G401 (cell line): ENCODE results near the gene CTR9. TPM values are rescaled to one million over a fixed set of nuclear protein-coding genes. Genes with fewer than 3 reads are reported as not detected.
"Not testable (repeated sequence)": the region's sequence is repeated elsewhere in the genome, so short reads cannot be mapped to it uniquely, and the experiment has no call there.

ENCODE experiments used
- DNase-seq: peaks from one replicate; pipeline ENCODE4 v3.0.0-alpha.2; 2015; ENCODE audit warnings: low spot score
- in situ Hi-C: cut with HindIII; loops from 2 replicates; pipeline ENCODE4 v1.10.0; 2016; ENCODE audit warnings: low sequenced_read_pairs, mixed read lengths
- total RNA-seq: library from RNA; depleted of rRNA; stranded (reverse); fragments of >200 nt; shearing (Covaris generic); gene quantifications from 2 replicates; pipeline ENCODE4 v1.2.3, GENCODE V29; 2014; rRNA removed

Gene CTR9
- total RNA-seq, 1 experiment from 2014 or later, result 34.0 TPM

DNA sequence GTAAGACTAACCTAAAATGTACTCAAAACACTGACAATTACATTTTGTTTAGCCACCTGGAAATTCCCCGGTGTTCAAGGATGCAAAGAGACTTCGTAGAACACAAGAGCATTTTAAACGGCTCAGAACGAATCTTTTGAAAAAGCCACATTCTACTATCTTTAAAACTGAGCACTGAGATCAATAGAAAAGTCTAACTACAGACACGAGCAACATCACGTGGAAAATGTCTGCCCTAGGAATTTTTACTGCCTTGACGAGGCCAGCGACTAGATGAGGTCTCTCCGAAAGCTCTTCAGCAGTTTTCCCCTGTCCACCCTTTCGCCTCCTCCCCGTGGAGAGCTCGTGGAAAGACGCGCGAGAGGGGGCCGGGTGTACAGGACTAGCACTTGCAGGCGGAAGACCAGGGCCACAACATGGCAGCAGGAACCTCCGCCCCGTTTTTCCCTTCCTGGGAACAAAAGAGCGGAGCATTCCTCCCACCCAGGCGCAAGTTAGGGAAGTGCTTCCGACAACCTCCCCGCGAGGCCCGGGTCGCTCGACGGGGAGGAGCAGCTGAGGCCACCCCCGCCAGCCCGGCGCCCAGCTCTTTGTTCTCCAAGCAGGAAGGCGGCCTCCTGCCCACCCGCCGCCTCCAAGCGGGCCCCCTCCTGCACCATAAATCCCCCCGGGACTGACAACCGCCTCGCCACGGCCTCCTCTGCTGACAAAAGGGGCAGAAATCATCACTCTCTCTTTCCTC lies 56.6 kb downstream of the CTR9 start:
- in situ Hi-C loops, result no loop called here
- DNase-seq, result peak; percentile 58

DNA sequence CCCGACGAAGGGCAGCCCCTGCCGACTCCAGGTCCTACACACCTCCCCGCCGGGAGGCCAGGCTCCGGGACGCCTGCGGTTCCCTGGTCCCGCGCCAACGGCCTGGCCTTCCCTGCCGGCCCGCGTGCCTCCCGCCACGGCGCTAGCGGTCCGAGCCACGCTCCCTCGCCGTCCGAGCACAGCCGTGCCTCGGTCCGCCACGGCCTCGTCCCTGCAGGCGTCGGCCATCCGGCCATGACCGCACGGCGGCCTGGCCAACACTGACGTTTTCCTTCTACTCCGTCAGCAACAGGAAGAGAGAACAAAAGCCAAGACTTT lies 57.1 kb downstream of the CTR9 start:
- no peak for DNase-seq
- in situ Hi-C loops, result no loop called here

DNA sequence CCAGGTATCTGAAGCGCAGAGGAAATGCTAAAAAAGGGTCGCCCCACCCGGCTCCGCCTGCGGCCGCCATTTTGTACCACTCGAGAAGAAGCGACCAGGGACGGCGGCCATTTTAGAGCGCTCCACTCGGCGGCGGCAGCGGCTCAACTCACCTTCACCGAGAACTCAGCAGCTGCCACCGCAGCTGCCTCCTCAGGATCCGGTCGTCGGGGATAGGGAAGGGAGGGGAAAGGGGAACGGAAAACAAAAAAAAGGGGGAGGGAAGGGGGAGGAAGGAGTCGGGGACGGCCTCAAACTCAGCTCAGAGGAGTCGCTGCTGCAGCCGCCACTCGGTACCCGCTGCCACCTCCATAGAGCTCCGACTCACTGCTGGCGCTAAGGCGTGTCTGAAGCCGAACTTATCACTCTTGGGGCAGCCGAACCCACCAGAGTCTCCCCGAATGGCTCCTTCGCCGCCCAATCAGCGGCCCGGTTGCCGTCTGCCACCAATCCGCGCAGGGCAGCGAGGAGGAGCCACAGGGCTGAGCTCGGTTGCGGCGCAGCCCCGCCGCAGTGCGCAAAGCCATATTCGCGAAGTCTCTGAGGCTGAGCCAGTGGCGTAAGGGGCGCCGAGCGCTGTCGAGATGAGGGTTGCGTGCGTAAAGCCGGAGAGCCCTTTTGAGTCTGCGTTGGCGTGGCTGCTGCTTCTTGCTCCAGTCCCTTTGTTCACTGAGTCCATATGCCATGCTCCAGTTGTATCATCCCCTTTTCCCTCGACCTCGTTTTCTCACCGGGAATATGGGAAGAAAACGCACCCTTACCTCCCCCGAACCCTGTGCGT lies 57.7 kb downstream of the CTR9 start, which contains the start of gene EIF4G2:
EIF4G2 (minus strand) TSS at position 374 of the 820 bp plus-strand sequence.
- in situ Hi-C loops, result no loop called here
- peak; percentile 99 for DNase-seq

DNA sequence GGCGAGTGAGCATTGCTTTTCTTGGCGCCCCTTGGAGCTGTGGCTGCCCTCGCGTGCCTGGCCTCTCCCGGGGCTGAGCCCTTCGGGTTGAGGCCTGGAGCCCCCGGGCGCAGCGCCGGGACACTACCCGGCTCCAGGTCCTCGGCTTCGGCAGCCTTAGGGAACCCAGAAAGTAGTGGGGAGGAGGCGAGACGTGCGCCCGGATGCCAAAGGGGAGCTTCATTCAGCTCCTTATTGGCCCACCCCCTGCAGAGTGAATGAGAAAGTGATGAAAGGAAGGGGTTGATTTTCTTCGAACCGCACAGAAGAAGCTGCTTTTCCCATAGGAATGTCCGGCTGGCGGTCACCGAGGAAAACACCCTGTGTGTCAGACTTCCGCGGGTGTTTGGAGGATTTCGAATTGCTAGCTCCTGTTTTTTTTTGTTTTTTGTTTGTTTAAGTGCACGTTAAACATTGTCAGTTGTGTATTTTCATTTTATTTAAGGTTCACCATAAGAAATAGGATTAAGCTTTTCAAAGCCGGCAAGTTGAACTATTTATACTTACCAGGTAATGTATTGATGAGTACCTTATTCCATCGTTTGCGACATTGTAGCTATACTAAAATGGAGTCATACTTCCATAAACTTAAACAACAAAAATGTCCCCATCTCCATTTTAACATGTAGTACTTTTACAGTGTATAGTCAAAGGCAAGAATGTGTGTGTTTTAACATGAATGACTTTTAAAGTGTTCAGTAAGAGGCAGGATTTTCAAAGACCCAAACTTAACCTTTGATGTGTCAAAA lies 58.5 kb downstream of the CTR9 start:
- DNase-seq, result peak; percentile 68
- in situ Hi-C loops, result no loop called here

DNA sequence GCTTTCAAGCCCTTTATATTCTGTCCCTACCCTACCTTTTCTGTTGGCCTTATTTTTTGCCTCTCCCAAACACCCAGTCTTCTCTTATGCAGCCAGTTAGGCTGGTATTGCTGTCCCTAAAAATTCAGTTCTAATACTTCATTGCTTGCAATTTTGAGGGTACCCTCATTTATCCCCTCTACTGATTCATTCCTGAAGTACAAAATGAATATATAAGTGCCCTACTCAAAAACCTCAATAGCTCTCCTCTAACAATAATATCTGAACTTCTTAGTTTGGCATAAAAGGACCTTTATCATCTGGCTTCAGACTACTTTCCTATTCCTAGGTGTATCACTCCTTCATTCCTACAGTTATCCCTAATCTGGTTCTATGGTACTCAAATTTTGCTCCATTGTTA lies 62.9 kb downstream of the CTR9 start:
- no peak for DNase-seq
- in situ Hi-C loops, result no loop called here

DNA sequence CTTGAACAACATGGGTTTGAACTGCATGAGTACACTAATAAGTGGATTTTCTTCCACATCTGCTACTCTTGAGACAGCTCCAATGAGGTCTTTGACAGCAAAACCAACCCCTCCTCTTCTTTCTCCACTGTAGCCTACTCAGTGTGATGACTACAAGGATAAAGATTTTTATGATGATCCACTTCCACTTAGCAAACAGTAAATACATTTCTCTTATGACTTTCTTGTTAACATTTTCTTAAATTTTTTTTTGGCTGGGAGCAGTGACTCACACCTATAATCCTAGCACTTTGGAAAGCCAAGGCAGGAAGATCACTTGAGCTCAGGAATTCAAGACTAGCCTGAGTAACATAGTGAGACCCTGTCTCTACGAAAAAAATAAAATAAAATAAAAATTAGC lies 67.5 kb downstream of the CTR9 start:
- in situ Hi-C loops, result no loop called here
- DNase-seq, result no peak

GRCh38 chr11:10822491-10822890 lies 71.4 kb downstream of the CTR9 start:
- in situ Hi-C loops, DNase-seq: not testable (repeated sequence)

DNA sequence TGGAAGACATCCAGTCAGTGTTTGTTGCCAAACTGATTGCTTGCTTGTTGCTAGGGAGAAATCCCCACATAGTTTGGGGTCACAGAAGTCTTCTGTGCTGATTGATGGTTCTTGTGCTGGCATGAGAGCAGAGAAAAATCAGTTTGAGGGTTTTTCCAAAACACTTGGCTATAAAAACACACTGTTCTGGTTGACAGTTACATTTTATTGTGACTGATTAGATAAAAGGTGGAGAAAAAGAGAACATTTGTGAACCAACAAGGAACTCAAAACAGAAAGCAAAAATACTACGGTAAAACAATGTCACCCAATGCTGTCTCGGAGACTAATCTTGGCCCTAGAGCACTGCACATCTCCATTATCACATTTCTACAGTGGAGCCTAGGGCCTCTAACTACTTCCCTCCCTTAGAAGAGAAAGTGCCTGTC lies 72.1 kb downstream of the CTR9 start:
- in situ Hi-C loops, result no loop called here

GRCh38 chr11:10824888-10825287 lies 73.8 kb downstream of the CTR9 start:
- no peak for DNase-seq
- in situ Hi-C loops, result no loop called here

More for the DNA sequence above, 72.1 kb downstream of the CTR9 start:
- no peak for DNase-seq

DNA sequence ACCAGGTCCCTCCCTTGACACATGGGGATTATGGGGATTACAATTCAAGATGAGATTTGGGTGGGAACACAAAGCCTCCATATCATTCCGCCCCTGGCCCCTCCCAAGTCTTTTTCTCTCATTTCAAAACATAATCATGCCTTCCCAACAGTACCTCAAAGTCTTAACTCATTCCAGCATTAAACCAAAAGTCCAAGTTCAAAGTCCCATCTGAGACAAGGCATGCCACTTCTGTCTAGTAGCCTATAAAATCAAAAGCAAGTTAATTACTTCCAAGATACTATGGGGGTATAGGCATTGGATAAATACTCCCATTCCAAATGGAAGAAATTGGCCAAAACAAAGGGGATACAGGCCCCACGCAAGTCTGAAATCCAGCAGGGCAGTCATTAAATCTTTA lies 77.4 kb downstream of the CTR9 start:
- in situ Hi-C loops, result no loop called here
- no peak for DNase-seq

GRCh38 chr11:10829139-10829538 lies 78.1 kb downstream of the CTR9 start:
- in situ Hi-C loops, result no loop called here
- DNase-seq, result no peak

Other genes starting within 250 kb of the CTR9 start
- gene RNF141, start 210.1 kb upstream of the CTR9 start, total RNA-seq, result 24.2 and 27.7 TPM in 2 replicates
- not detected in 2 replicates for gene LYVE1, start 182.6 kb upstream of the CTR9 start, total RNA-seq
- gene IRAG1, start 57.5 kb upstream of the CTR9 start, total RNA-seq, result 3.9 and 4.1 TPM in 2 replicates
- 592 and 772 TPM in 2 replicates for gene EIF4G2, start 57.7 kb downstream of the CTR9 start, total RNA-seq
- 16.9 and 24.9 TPM in 2 replicates for gene ZBED5, start 106.8 kb downstream of the CTR9 start, total RNA-seq